SW480 (cell line): ENCODE data around the gene AK5.
"Not testable (repeated sequence)": the region's sequence is repeated elsewhere in the genome, so short reads cannot be mapped to it uniquely, and the experiment has no call there.

Experiments used
- DNase-seq: peaks from one replicate; pipeline ENCODE4 v3.0.0-alpha.2; 2016; ENCODE audit warnings: low spot score

Gene AK5

DNA sequence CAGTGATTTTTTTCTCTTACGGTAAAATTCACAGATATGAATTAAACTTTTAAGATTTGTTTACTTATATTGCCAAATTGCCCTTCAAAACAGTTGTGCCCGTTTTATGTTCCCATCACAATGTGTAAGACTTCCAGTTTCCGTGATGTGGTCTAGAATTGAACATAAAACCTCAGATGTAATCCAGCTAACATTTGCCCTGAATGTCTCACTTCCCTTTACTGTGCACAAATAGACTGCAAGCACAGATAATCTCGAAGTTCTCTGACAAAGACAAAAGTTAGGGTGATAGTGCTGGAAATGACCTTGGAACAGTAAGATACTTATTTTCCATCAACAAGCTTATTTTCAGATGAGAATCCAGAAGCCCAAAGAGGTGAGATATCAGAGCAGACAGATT, 223.2 kb downstream of the AK5 start:
- no peak for DNase-seq

DNA sequence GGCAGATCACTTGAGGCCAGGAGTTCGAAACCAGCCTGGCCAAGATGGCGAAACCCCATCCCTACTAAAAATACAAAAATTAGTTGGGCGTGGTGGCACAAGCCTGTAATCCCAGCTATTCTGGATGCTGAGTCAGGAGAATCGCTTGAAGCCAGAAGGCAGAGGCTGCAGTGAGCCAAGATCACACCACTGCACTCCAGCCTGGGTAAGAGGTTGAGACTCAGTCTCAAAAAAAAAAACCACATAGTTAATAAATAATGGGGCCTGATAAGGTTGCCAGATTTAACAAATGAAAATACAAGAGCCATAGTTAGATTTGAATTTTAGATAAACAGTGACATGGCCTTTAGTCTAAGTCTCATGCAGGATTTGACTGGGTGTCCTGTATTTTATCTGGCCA, 225.0 kb downstream of the AK5 start:
- no peak for DNase-seq

DNA sequence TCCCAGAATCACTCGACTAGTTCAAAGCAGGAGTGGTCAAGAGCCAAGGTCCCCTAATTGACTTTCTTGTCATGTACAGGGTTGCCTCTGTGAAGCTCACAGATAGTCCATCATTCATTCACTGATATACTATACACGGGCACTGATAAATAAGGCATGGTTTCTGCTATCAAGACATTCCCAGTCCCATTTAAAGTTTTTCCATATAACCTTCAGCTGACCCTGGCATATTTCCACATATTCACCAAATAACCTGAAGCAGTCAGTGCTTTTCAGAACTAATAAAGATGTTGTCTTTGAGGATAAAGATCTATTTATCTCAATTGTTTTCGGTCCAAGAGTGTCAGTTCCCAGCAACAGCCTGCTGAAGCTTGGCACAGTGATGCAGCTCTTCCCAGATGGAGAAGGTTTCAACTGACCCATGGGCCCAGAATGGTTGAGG, 227.3 kb downstream of the AK5 start:
- DNase-seq = no peak

- no peak for DNase-seq
These were observed 228.1 kb downstream of the AK5 start for GRCh38 chr1:77509898-77510297.

- no peak for DNase-seq
These were observed 229.6 kb downstream of the AK5 start for GRCh38 chr1:77511440-77511840.

- not testable (repeated sequence) for DNase-seq
These were observed 230.8 kb downstream of the AK5 start for GRCh38 chr1:77512650-77513049.

DNA sequence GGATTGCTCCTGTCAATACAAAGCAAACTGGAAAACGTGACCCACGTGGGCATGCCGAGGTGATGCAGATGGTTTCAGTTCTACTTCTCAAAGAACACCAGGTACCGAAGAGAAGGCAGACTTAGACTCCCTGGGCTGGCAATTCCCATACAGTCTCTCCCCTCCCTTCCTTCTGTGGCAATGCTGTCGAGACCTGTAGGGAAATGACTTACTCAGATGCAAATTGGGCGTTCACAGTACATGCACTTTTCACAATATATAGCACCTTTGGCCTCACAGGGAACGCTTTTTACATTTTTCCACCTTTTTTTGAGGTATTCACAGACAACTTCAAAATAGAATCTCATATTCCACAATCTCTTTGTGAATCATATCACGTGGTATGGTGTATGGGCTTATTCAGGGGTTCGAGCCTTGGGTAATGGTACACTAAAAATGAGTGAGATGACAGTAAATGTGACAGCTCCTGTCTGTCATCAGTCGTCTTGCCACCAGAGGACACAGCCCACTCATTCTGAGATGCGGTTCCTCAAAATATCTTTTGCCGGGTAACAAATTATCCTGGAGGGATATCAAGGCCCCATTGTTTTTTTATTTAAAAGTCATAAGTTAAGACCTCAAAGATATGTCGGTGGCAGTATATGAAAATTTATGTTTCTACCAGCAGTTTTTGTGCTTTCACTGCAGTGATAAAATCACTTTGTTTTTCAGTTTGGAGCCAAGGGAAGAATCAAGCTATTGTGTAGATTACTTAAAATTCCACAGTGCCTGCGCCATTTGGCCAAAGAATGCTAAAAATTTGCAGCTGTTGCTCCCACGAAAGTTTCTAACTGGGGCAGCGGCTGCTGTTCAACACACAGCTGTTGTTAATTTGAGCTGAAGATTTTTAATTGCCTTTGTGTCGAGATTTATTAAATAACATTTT, 232.3 kb downstream of the AK5 start:
- DNase-seq = peak; percentile 18

GRCh38 chr1:77514921-77515776, 233.3 kb downstream of the AK5 start:
- DNase-seq = no peak

GRCh38 chr1:77516106-77516505, 234.3 kb downstream of the AK5 start:
- DNase-seq = no peak

- no peak for DNase-seq
These were observed 242.2 kb downstream of the AK5 start for GRCh38 chr1:77524038-77524437.

DNA sequence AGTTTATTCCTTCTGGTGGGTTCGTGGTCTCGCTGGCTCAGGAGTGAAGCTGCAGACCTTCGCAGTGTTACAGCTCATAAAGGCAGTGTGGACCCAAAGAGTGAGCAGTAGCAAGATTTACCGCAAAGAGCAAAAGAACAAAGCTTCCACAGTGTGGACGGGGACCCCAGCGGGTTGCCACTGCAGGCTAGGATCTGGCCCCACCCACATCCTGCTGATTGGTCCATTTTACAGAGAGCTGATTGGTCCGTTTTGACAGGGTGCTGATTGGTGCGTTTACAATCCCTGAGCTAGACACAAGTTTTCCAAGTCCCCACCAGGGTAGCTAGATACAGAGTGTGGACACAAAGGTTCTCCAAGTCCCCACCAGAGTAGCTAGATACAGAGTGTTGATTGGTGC, 249.3 kb downstream of the AK5 start:
- DNase-seq = not testable (repeated sequence)

DNA sequence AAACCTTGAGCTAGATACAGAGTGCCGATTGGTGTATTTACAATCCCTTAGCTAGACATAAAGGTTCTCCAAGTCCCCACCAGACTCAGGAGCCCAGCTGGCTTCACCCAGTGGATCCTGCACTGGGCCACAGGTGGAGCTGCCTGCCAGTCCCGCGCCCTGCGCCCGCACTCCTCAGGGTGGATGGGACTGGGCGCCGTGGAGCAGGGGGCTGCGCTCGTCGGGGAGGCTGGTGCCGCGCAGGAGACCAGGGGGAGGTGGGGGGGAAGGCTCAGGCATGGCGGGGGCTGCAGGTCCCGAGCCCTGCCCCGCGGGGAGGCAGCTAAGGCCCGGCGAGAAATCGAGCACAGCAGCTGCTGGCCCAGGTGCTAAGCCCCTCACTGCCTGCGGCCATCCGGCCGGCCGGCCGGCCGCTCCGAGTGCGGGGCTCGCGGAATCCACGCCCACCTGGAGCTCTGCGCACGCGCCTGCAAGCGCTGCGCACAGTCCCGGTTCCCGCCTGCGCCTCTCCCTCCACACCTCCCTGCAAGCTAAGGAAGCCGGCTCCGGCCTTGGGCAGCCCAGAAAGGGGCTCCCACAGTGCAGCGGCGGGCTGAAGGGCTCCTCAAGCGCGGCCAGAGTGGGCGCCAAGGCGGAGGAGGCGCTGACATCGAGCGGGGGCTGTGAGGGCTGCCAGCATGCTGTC, 249.9 kb downstream of the AK5 start:
- DNase-seq = not testable (repeated sequence)

DNA sequence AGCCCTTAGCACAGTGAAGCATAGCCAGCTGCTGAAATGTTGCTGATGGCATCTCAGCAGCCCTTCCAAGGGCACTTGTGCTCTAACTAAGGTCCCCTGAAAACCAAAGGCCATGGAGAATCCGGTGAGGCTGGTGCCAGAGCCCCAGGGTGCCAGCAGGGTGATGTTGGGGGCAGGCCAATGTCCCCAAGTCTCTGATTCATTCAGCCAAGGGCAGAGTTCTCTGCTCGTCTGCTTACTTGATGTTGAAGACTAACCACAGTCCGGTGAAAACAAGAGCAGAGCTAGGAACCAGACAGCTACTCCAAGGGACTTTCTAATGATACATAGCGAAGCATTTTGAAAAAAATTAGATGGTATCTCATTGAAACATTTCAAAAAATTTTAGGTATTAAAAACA, 250.8 kb downstream of the AK5 start:
- DNase-seq = no peak

- DNase-seq = peak; percentile 46
These were observed 252.0 kb downstream of the AK5 start for GRCh38 chr1:77533660-77534305.

- DNase-seq = no peak
These were observed 252.6 kb downstream of the AK5 start for GRCh38 chr1:77534456-77534855.

GRCh38 chr1:77536813-77537212, 255.0 kb downstream of the AK5 start:
- peak; percentile 76 for DNase-seq

DNA sequence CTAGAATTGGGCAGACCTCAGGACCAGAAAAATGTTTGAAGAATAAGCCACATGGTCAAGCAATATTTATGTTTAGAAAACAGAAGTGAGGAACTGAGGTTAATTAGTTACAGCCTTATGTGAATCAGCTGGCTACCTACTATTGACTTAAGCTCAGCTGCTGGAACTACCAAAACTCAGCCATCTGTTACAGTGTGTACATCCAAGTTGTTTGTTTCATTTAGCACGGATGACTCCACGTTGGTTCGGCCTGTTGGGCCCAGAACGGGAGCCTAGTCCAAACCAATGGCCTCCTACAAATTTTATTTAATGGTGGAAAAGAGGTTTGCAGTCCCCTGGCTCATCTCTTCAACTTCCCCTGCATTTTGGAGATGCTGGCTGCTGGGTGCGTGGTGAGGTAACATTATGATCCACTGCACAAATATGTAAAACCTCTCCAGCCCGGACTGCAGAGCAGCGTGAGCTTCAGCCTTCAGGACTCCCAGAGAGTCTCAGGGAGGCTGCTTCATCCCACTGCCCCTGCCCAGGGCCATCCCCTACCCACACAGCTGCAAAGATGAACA, 257.2 kb downstream of the AK5 start:
- DNase-seq = peak; percentile 13

GRCh38 chr1:77539519-77540142, 257.8 kb downstream of the AK5 start:
- peak; percentile 25 for DNase-seq

DNA sequence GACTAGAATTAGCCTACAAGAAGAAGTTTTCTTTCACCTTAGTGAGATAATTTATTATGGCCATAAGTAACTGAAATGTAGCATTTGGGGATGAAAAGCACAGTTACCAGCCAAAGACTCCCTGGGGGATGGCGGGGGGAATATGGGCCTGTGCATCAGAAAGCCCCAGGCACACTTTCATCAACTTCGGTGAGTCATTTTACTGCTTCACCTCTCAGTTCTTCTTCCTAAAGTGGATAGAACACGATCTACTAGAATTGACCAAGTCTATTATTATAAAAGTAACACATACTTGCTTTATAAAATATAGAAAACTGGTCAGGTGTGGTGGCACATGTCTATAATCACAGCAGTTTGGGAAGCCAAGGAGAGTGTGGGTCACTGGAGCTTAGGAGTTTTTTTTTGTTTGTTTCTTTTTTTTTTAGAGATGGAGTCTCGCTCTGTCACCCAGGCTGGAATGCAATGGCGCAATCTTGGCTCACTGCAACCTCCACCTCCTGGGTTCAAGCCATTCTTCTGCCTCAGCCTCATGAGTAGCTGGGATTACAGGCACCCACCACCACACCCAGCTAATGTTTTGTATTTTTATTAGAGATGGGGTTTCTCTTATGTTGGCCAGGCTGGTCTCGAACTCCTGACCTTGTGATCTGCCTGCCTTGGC, 258.8 kb downstream of the AK5 start:
- DNase-seq = no peak

DNA sequence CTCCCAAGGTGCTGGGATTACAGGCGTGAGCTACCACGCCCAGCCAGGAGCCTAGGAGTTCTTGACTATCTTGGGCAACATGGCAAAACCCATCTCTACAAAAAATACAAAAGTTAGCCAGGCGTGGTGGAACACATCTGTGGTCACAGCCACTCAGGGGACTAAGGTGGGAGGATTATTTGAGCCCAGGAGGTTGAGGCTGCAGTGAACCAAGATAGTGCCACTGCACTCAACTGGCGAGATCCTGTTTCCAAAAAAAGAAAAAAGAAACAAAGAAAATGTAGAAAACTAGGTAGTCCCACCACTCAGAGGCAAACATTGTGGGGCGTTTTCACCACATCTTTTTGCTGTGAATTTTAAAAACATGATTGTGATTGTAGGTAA, 259.3 kb downstream of the AK5 start:
- DNase-seq = no peak
